ENCODE results near the gene GDPD2. TPM values are rescaled to one million over a fixed set of nuclear protein-coding genes. Genes with fewer than 3 reads are reported as not detected.

GDPD2 gene
- total RNA-seq, 3 donors from 2014 or later = 0.15 TPM; not detected in 2

- no peaks in the 10 kb centered on the region for H3K36me3 ChIP-seq
- intact Hi-C loops (cut with DNase I; ENCODE audit: low total_unique reads) = no loop called here
- no peak for TF ChIP-seq POLR2AphosphoS5 (IDR thresholded peaks at IDR 0.05)
- TF ChIP-seq, protein P1, sequence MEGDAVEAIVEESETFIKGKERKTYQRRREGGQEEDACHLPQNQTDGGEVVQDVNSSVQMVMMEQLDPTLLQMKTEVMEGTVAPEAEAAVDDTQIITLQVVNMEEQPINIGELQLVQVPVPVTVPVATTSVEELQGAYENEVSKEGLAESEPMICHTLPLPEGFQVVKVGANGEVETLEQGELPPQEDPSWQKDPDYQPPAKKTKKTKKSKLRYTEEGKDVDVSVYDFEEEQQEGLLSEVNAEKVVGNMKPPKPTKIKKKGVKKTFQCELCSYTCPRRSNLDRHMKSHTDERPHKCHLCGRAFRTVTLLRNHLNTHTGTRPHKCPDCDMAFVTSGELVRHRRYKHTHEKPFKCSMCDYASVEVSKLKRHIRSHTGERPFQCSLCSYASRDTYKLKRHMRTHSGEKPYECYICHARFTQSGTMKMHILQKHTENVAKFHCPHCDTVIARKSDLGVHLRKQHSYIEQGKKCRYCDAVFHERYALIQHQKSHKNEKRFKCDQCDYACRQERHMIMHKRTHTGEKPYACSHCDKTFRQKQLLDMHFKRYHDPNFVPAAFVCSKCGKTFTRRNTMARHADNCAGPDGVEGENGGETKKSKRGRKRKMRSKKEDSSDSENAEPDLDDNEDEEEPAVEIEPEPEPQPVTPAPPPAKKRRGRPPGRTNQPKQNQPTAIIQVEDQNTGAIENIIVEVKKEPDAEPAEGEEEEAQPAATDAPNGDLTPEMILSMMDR (IDR thresholded peaks at IDR 0.05) = no peak
- no peak for TF ChIP-seq POLR2A (IDR thresholded peaks at IDR 0.05)
- no peak overlapping the region for H3K4me3 ChIP-seq
- H3K27me3 ChIP-seq = peaks cover 0 to 58% of the 10 kb centered on the region in 2 donors
- H3K4me1 ChIP-seq = no peaks in the 10 kb centered on the region
- no peak overlapping the region for H3K27ac ChIP-seq
- DNase-seq (ENCODE audit: low spot score in 2 of 2) = no peak
- H3K9me3 ChIP-seq = no peaks in the 10 kb centered on the region
Measured at GRCh38 chrX:70437921-70438665, 15.0 kb downstream of the GDPD2 start.

DNA sequence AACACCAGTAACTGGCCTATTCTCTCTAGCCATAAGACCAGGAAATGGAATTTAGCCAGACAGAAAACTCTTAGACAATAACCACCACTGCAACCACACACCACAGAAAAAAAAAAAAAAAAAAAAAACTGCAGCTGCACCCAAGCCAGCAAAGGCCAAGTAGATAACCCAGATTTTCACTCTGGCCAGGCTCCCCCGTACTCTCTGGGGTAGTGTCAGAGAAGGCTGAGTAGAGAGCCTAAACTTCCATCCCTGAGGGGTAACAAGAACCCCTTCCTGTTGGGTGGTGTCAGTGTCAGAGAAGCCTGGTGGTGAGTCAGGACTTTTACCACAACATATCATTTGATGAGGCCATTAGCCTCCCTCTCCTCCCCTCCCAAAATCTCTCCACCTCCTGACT, 15.9 kb downstream of the GDPD2 start:
- no peak overlapping the region for H3K4me3 ChIP-seq
- no peak overlapping the region for H3K27ac ChIP-seq
- H3K36me3 ChIP-seq = no peaks in the 10 kb centered on the region
- DNase-seq (ENCODE audit: low spot score in 2 of 2) = no peak
- H3K27me3 ChIP-seq = peaks cover 0 to 59% of the 10 kb centered on the region in 2 donors
- intact Hi-C loops (cut with DNase I; ENCODE audit: low total_unique reads) = no loop called here
- H3K4me1 ChIP-seq = no peaks in the 10 kb centered on the region
- no peaks in the 10 kb centered on the region for H3K9me3 ChIP-seq
- TF ChIP-seq, protein P1 (IDR thresholded peaks at IDR 0.05) = no peak
- TF ChIP-seq POLR2AphosphoS5 (IDR thresholded peaks at IDR 0.05) = no peak
- no peak for TF ChIP-seq POLR2A (IDR thresholded peaks at IDR 0.05)

- intact Hi-C loops (cut with DNase I; ENCODE audit: low total_unique reads) = no loop called here
- H3K27ac ChIP-seq = no peak overlapping the region
- TF ChIP-seq POLR2AphosphoS5 (IDR thresholded peaks at IDR 0.05) (no peak), POLR2A (IDR thresholded peaks at IDR 0.05) (no peak)
- TF ChIP-seq, protein P1 (IDR thresholded peaks at IDR 0.05) = no peak
- H3K36me3 ChIP-seq = no peaks in the 10 kb centered on the region
- DNase-seq (ENCODE audit: low spot score in 2 of 2) = no peak
- H3K9me3 ChIP-seq = no peaks in the 10 kb centered on the region
- no peak overlapping the region for H3K4me3 ChIP-seq
- H3K27me3 ChIP-seq = peaks cover 0 to 65% of the 10 kb centered on the region in 2 donors
- H3K4me1 ChIP-seq = no peaks in the 10 kb centered on the region
Measured at GRCh38 chrX:70442224-70442623, 19.1 kb downstream of the GDPD2 start.

DNA sequence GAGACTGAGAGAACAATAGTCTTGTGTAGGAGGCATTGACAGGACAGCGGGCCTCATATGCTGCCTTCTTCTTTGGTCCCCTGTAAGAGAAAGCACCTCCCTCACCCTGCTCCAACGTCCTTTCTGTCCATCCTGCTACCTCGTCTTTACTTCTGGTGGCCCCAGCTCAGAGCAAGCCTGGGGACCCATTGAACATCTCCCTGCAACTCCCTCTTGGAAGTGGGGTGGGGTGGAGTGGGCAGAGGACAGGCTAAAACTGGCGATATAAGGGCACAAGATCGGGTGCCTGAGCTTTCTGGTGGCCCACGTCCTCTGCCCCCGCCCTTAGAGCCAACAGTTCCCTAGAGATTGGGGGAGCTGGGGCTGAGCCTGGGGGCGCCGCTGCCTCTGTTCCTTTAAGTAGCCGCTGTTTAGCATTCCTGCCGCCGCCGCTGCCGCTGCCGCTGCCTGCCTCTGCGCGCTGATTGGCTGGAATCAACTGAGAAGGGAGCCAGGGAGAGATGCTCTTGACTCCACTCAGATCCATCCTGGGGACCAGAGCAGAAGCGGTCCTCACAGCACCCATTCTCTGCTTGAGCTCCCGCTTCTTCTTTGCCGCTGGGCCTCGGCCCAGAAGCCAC, 21.3 kb downstream of the GDPD2 start, which contains the start of gene DLG3:
Gene DLG3 (plus strand): TSS at position 510 of the 620 bp plus-strand sequence. CDS start 367 bp downstream, outside the sequence.
- Histone ChIP-seq H3K4me1 (no peaks in the 10 kb centered on the region), H3K36me3 (no peaks in the 10 kb centered on the region), H3K9me3 (no peaks in the 10 kb centered on the region), H3K4me3 (peak within 1 kb of the TSS in 2 of 3 donors; percentile 32 to 50), H3K27ac (no peak within 1 kb of the TSS), H3K27me3 (peaks cover 0 to 79% of the 10 kb centered on the region in 2 donors)
- TF ChIP-seq POLR2AphosphoS5 (IDR thresholded peaks at IDR 0.05) (no peak), POLR2A (IDR thresholded peaks at IDR 0.05) (no peak)
- TF ChIP-seq, protein P1 (IDR thresholded peaks at IDR 0.05) = no peak
- intact Hi-C loops (cut with DNase I; ENCODE audit: low total_unique reads) = no loop called here
- DNase-seq (ENCODE audit: low spot score in 2 of 2) = no peak

Measured in breast epithelium (tissue), 4 donors.